Erythroblast (primary cell): ENCODE data around the gene CELF3.

ENCODE experiments used
- GATA1 ChIP-seq: IDR thresholded peaks from 2 replicates; pipeline ENCODE4 v1.6.1; 2011; ENCODE audit warnings: low read depth, mild to moderate bottlenecking, control low read depth, low read length, moderate library complexity
- POLR2A ChIP-seq: IDR thresholded peaks from 2 replicates; pipeline ENCODE4 v1.6.1; 2011; ENCODE audit warnings: mild to moderate bottlenecking, low read length

DNA sequence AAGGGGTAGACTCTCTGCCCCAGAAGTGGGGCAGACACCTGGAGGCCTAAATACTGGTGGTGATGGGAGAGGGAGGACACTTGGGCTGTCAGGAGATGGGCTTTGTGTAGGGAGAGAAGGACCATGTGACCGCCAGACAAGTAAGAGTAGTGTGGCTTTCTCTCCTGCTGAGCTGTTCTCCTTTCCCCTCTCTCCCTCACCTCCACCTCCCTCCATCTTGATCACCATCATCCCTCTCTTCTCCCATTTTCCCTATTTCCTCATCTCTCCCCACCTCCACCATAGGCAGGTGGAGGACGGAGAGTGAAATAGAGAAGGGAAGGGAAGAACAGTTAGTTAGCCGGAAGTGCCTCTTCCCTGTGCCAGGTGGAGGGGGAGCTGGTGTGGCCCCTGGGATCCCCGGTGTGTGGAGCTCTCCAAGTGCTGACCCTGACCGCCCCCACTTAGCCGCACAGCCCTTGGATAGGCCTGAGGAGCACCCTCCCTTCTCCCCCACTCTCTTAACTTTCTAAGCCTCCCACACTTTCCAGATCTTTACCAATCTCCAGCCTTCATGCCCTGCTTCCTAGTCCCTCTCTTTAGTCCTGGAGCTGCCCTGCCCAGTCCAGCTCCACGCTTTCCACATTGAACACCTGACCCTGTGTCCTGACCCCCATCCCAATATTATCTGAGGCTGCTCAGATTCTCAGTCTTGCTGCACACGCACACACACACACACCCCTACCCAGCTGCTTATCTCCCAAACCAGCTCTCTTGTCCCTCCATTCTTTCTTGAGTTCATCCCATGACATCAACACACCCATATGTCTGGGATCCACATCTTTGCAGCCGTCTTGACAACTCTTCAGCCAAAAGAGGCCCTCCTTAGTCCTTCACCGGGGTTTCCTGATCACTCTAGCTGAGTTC is 1.5 kb downstream of the CELF3 start:
- TF ChIP-seq POLR2A: no peak
- TF ChIP-seq GATA1: peak; percentile 30
